ENCODE data around the gene RCAN1. TPM values are rescaled to one million over a fixed set of nuclear protein-coding genes. Genes with fewer than 3 reads are reported as not detected.

The RCAN1 gene
- total and polyA plus RNA-seq, 9 of the 15 experiments (the other 6 are each of a cell fraction or from before 2014, with no cell fraction given): 4.4 to 16.5 (median 12.3) TPM

GRCh38 chr21:34639882-34640788, 25.2 kb upstream of the RCAN1 start (continued):
- TF ChIP-seq ZNF766 (CRISPR knock-in tag; conservative IDR thresholded peaks at IDR 0.05): peak; percentile 57; the same call in 1 of the 2 replicates
- TF ChIP-seq GATA2 (CRISPR knock-in tag; IDR thresholded peaks at IDR 0.05): peak; percentile 74
- no peak for TF ChIP-seq ZSCAN29 (IDR thresholded peaks at IDR 0.05)
- TF ChIP-seq SLC30A9 (CRISPR knock-in tag; IDR thresholded peaks at IDR 0.05): no peak
- no peak for TF ChIP-seq ETV5 (CRISPR knock-in tag; IDR thresholded peaks at IDR 0.05; ENCODE audit: low read depth)
- no peak for TF ChIP-seq MCM5 (IDR thresholded peaks at IDR 0.05; ENCODE audit: low read depth)
- TF ChIP-seq SREBF1 (IDR thresholded peaks at IDR 0.05; ENCODE audit: borderline replicate concordance, low read depth, low read length): no peak
- TF ChIP-seq, protein P1, sequence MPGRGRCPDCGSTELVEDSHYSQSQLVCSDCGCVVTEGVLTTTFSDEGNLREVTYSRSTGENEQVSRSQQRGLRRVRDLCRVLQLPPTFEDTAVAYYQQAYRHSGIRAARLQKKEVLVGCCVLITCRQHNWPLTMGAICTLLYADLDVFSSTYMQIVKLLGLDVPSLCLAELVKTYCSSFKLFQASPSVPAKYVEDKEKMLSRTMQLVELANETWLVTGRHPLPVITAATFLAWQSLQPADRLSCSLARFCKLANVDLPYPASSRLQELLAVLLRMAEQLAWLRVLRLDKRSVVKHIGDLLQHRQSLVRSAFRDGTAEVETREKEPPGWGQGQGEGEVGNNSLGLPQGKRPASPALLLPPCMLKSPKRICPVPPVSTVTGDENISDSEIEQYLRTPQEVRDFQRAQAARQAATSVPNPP (IDR thresholded peaks at IDR 0.05; ENCODE audit: borderline replicate concordance, insufficient read depth, insufficient read length): no peak
- no peak for TF ChIP-seq ID3 (CRISPR knock-in tag; IDR thresholded peaks at IDR 0.05)
- no peak for TF ChIP-seq ID3 (tag; IDR thresholded peaks at IDR 0.05)
- TF ChIP-seq, protein P2, sequence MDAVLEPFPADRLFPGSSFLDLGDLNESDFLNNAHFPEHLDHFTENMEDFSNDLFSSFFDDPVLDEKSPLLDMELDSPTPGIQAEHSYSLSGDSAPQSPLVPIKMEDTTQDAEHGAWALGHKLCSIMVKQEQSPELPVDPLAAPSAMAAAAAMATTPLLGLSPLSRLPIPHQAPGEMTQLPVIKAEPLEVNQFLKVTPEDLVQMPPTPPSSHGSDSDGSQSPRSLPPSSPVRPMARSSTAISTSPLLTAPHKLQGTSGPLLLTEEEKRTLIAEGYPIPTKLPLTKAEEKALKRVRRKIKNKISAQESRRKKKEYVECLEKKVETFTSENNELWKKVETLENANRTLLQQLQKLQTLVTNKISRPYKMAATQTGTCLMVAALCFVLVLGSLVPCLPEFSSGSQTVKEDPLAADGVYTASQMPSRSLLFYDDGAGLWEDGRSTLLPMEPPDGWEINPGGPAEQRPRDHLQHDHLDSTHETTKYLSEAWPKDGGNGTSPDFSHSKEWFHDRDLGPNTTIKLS (IDR thresholded peaks at IDR 0.05; ENCODE audit: borderline replicate concordance, low read depth): peak; percentile 57; the same call in 1 of the 2 replicates
- TF ChIP-seq, protein P3, sequence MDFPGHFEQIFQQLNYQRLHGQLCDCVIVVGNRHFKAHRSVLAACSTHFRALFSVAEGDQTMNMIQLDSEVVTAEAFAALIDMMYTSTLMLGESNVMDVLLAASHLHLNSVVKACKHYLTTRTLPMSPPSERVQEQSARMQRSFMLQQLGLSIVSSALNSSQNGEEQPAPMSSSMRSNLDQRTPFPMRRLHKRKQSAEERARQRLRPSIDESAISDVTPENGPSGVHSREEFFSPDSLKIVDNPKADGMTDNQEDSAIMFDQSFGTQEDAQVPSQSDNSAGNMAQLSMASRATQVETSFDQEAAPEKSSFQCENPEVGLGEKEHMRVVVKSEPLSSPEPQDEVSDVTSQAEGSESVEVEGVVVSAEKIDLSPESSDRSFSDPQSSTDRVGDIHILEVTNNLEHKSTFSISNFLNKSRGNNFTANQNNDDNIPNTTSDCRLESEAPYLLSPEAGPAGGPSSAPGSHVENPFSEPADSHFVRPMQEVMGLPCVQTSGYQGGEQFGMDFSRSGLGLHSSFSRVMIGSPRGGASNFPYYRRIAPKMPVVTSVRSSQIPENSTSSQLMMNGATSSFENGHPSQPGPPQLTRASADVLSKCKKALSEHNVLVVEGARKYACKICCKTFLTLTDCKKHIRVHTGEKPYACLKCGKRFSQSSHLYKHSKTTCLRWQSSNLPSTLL (IDR thresholded peaks at IDR 0.05): no peak
- TF ChIP-seq MEF2D (tag; conservative IDR thresholded peaks at IDR 0.05; ENCODE audit: low read depth): 0 out of 2 replicates have a peak, but pooled peaks have one; percentile 30
- no peak for TF ChIP-seq ZNF134 (CRISPR knock-in tag; conservative IDR thresholded peaks at IDR 0.05)
- TF ChIP-seq CHCHD3 (CRISPR knock-in tag; IDR thresholded peaks at IDR 0.05): no peak
- no peak for TF ChIP-seq ZNF584 (CRISPR knock-in tag; IDR thresholded peaks at IDR 0.05; ENCODE audit: low read depth)
- no peak for TF ChIP-seq CBFA2T2 (conservative IDR thresholded peaks at IDR 0.05)
- TF ChIP-seq ZNF316 (IDR thresholded peaks at IDR 0.05): peak; percentile 96
- 0 out of 2 replicates have a peak, but pooled peaks have one; percentile 20 for TF ChIP-seq EP300 (IDR thresholded peaks at IDR 0.05; ENCODE audit: low read length)
- TF ChIP-seq, protein P4, sequence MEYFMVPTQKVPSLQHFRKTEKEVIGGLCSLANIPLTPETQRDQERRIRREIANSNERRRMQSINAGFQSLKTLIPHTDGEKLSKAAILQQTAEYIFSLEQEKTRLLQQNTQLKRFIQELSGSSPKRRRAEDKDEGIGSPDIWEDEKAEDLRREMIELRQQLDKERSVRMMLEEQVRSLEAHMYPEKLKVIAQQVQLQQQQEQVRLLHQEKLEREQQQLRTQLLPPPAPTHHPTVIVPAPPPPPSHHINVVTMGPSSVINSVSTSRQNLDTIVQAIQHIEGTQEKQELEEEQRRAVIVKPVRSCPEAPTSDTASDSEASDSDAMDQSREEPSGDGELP (CRISPR knock-in tag; IDR thresholded peaks at IDR 0.05; ENCODE audit: borderline replicate concordance): no peak
